A673 (cell line): ENCODE data around the gene MMD2. TPM values are rescaled to one million over a fixed set of nuclear protein-coding genes. Genes with fewer than 3 reads are reported as not detected.

Experiments used
- BruUV-seq: library from RNA; stranded (reverse); fragments of 400-500 nt; replicated peaks from 2 replicates; lab custom pipeline; 2021; lab: Mats Ljungman, UMichigan
- CTCF ChIA-PET: fragments of 300-600 bp; sonication (Branson Sonifier 250); formaldehyde crosslinking; loops from one replicate; lab custom pipeline; 2022; ENCODE audit warnings: antibody characterized with exemption; lab: Charles Lee
- POLR2A ChIA-PET: fragments of 300-600 bp; sonication (Branson Sonifier 250); formaldehyde crosslinking; loops from one replicate; lab custom pipeline; 2022; ENCODE audit warnings: antibody characterized with exemption; ENCODE audit not compliant: low non-redundant PET; lab: Charles Lee
- DNase-seq: peaks from one replicate; pipeline ENCODE4 v3.0.0-alpha.2; 2015; ENCODE audit warnings: low spot score
- H3K27ac ChIP-seq: fragments of 200-600 bp; sonication (generic); 2 replicates; pipeline ENCODE4 v1.5.1; 2016; ENCODE audit warnings: mixed run types, low read depth, mild to moderate bottlenecking, mixed read lengths, antibody characterized with exemption, low read length; ENCODE audit not compliant: poor library complexity, severe bottlenecking
- H3K27me3 ChIP-seq: fragments of 200-600 bp; sonication (generic); replicated peaks from 2 replicates; pipeline ENCODE4 v1.6.1; 2017; ENCODE audit warnings: mixed run types, low read depth, mild to moderate bottlenecking, mixed read lengths, antibody characterized with exemption, low read length; ENCODE audit not compliant: insufficient read depth, poor library complexity
- H3K36me3 ChIP-seq: fragments of 200-600 bp; sonication (generic); 2 replicates; pipeline ENCODE4 v1.6.1; 2016; ENCODE audit warnings: mixed run types, mild to moderate bottlenecking, mixed read lengths, antibody characterized with exemption, low read length; ENCODE audit not compliant: insufficient read depth, poor library complexity, severe bottlenecking
- H3K4me1 ChIP-seq: fragments of 200-600 bp; sonication (generic); 2 replicates; pipeline ENCODE4 v1.6.1; 2017; ENCODE audit warnings: mixed run types, mild to moderate bottlenecking, mixed read lengths, antibody characterized with exemption, low read length; ENCODE audit not compliant: insufficient read depth, poor library complexity, severe bottlenecking
- H3K4me3 ChIP-seq: fragments of 200-600 bp; sonication (generic); 2 replicates; pipeline ENCODE4 v1.5.1; 2016; ENCODE audit warnings: low read depth, mixed run types, mild to moderate bottlenecking, mixed read lengths, low read length; ENCODE audit not compliant: poor library complexity, severe bottlenecking
- H3K9me3 ChIP-seq: fragments of 200-600 bp; sonication (generic); 2 replicates; pipeline ENCODE4 v1.6.1; 2016; ENCODE audit warnings: mixed run types, low read depth, mild to moderate bottlenecking, mixed read lengths, antibody characterized with exemption, low read length; ENCODE audit not compliant: poor library complexity, severe bottlenecking
- CTCF ChIP-seq: fragments of 300-800, 200-600 bp; sonication (generic); conservative IDR thresholded peaks from 2 replicates; pipeline ENCODE4 v1.5.1; 2017; ENCODE audit warnings: low read depth, mild to moderate bottlenecking, antibody characterized with exemption, low read length, moderate library complexity, mixed read lengths
- EZH2 ChIP-seq: fragments of 200-600 bp; sonication (generic); IDR thresholded peaks from 2 replicates; pipeline ENCODE4 v1.6.1; 2017; ENCODE audit warnings: borderline replicate concordance, low read depth, mild to moderate bottlenecking, mixed read lengths, antibody characterized with exemption, low read length; ENCODE audit not compliant: poor library complexity, severe bottlenecking
- intact Hi-C: fragments of 100-400 bp; cut with micrococcal nuclease; formaldehyde crosslinking; loops from one replicate; pipeline ENCODE4 v1.10.0; 2022; ENCODE audit not compliant: unreplicated experiment
- total RNA-seq: library from RNA; stranded (reverse); gene quantifications from 2 replicates; pipeline ENCODE4 v1.2.3, GENCODE V29; 2021

MMD2 gene
- total RNA-seq, 1 experiment from 2014 or later, result not detected

GRCh38 chr7:4945949-4946348 is 13.0 kb downstream of the MMD2 start:
- H3K27ac ChIP-seq, result no peak overlapping the region
- CTCF ChIA-PET, result no interaction called here
- POLR2A ChIA-PET, result no interaction called here
- no peaks in the 10 kb centered on the region for H3K36me3 ChIP-seq
- no peaks in the 10 kb centered on the region for H3K4me1 ChIP-seq
- BruUV-seq, result no TSS peak
- H3K9me3 ChIP-seq, result no peaks in the 10 kb centered on the region
- no peak overlapping the region for H3K4me3 ChIP-seq
- no peaks in the 10 kb centered on the region for H3K27me3 ChIP-seq
- intact Hi-C loops, result no loop called here
- TF ChIP-seq EZH2 (no peak), CTCF (no peak)
- no peak for DNase-seq

- no peaks in the 10 kb centered on the region for H3K4me1 ChIP-seq
- no peak overlapping the region for H3K4me3 ChIP-seq
- TF ChIP-seq CTCF, result no peak
- no peak for TF ChIP-seq EZH2
- H3K36me3 ChIP-seq, result no peaks in the 10 kb centered on the region
- ChIA-PET CTCF (no interaction called here), POLR2A (no interaction called here)
- intact Hi-C loops, result no loop called here
- no peak overlapping the region for H3K27ac ChIP-seq
- no TSS peak for BruUV-seq
- no peaks in the 10 kb centered on the region for H3K27me3 ChIP-seq
- DNase-seq, result no peak
- no peaks in the 10 kb centered on the region for H3K9me3 ChIP-seq
Observed at GRCh38 chr7:4944939-4945338, 14.0 kb downstream of the MMD2 start.

- no peak overlapping the region for H3K27ac ChIP-seq
- H3K4me3 ChIP-seq, result no peak overlapping the region
- no TSS peak for BruUV-seq
- intact Hi-C loops, result no loop called here
- TF ChIP-seq CTCF (no peak), EZH2 (no peak)
- no peak for DNase-seq
- ChIA-PET POLR2A (no interaction called here), CTCF (no interaction called here)
- no peaks in the 10 kb centered on the region for H3K4me1 ChIP-seq
- no peaks in the 10 kb centered on the region for H3K36me3 ChIP-seq
- no peaks in the 10 kb centered on the region for H3K9me3 ChIP-seq
- no peaks in the 10 kb centered on the region for H3K27me3 ChIP-seq
Observed at GRCh38 chr7:4943297-4943696, 15.7 kb downstream of the MMD2 start.
